ENCODE measurements around the gene TAF1C. TPM values are rescaled to one million over a fixed set of nuclear protein-coding genes. Genes with fewer than 3 reads are reported as not detected.

The TAF1C gene
- total and polyA plus RNA-seq, 2 of the 8 experiments (the other 6 are each of a cell fraction or from before 2014, with no cell fraction given) = 44.6 to 63.8 TPM

DNA sequence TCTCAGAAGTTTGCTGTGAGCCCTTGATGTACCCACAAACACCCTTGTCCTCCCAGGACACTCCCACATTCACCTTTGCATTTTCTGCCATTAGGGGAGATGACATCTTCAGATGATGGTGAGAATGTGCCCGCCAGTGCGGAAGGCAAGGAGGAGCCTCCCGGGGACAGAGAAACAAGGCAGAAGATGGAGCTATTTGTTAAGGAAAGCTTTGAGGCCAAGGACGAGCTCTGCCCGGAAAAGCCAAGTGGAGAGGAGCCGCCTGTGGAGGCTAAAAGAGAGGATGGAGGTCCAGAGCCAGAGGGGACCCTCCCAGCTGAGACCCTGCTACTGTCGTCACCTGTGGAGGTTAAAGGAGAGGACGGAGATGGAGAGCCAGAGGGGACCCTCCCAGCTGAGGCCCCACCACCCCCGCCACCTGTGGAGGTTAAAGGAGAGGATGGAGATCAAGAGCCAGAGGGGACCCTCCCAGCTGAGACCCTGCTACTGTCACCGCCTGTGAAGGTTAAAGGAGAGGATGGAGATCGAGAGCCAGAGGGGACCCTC lies 17.0 kb downstream of the TAF1C start (continued):
- TF ChIP-seq, protein P1, sequence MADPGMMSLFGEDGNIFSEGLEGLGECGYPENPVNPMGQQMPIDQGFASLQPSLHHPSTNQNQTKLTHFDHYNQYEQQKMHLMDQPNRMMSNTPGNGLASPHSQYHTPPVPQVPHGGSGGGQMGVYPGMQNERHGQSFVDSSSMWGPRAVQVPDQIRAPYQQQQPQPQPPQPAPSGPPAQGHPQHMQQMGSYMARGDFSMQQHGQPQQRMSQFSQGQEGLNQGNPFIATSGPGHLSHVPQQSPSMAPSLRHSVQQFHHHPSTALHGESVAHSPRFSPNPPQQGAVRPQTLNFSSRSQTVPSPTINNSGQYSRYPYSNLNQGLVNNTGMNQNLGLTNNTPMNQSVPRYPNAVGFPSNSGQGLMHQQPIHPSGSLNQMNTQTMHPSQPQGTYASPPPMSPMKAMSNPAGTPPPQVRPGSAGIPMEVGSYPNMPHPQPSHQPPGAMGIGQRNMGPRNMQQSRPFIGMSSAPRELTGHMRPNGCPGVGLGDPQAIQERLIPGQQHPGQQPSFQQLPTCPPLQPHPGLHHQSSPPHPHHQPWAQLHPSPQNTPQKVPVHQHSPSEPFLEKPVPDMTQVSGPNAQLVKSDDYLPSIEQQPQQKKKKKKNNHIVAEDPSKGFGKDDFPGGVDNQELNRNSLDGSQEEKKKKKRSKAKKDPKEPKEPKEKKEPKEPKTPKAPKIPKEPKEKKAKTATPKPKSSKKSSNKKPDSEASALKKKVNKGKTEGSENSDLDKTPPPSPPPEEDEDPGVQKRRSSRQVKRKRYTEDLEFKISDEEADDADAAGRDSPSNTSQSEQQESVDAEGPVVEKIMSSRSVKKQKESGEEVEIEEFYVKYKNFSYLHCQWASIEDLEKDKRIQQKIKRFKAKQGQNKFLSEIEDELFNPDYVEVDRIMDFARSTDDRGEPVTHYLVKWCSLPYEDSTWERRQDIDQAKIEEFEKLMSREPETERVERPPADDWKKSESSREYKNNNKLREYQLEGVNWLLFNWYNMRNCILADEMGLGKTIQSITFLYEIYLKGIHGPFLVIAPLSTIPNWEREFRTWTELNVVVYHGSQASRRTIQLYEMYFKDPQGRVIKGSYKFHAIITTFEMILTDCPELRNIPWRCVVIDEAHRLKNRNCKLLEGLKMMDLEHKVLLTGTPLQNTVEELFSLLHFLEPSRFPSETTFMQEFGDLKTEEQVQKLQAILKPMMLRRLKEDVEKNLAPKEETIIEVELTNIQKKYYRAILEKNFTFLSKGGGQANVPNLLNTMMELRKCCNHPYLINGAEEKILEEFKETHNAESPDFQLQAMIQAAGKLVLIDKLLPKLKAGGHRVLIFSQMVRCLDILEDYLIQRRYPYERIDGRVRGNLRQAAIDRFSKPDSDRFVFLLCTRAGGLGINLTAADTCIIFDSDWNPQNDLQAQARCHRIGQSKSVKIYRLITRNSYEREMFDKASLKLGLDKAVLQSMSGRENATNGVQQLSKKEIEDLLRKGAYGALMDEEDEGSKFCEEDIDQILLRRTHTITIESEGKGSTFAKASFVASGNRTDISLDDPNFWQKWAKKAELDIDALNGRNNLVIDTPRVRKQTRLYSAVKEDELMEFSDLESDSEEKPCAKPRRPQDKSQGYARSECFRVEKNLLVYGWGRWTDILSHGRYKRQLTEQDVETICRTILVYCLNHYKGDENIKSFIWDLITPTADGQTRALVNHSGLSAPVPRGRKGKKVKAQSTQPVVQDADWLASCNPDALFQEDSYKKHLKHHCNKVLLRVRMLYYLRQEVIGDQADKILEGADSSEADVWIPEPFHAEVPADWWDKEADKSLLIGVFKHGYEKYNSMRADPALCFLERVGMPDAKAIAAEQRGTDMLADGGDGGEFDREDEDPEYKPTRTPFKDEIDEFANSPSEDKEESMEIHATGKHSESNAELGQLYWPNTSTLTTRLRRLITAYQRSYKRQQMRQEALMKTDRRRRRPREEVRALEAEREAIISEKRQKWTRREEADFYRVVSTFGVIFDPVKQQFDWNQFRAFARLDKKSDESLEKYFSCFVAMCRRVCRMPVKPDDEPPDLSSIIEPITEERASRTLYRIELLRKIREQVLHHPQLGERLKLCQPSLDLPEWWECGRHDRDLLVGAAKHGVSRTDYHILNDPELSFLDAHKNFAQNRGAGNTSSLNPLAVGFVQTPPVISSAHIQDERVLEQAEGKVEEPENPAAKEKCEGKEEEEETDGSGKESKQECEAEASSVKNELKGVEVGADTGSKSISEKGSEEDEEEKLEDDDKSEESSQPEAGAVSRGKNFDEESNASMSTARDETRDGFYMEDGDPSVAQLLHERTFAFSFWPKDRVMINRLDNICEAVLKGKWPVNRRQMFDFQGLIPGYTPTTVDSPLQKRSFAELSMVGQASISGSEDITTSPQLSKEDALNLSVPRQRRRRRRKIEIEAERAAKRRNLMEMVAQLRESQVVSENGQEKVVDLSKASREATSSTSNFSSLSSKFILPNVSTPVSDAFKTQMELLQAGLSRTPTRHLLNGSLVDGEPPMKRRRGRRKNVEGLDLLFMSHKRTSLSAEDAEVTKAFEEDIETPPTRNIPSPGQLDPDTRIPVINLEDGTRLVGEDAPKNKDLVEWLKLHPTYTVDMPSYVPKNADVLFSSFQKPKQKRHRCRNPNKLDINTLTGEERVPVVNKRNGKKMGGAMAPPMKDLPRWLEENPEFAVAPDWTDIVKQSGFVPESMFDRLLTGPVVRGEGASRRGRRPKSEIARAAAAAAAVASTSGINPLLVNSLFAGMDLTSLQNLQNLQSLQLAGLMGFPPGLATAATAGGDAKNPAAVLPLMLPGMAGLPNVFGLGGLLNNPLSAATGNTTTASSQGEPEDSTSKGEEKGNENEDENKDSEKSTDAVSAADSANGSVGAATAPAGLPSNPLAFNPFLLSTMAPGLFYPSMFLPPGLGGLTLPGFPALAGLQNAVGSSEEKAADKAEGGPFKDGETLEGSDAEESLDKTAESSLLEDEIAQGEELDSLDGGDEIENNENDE (IDR thresholded peaks at IDR 0.05; ENCODE audit: insufficient replicate concordance, low read length) = no peak
- TF ChIP-seq CHD2 (IDR thresholded peaks at IDR 0.05; ENCODE audit: low read length) (no peak), GTF2F1 (IDR thresholded peaks at IDR 0.05; ENCODE audit: borderline replicate concordance, low read depth, low read length) (no peak), TAF1 (IDR thresholded peaks at IDR 0.05; ENCODE audit: low read depth, low read length) (no peak), BCL11A (IDR thresholded peaks at IDR 0.05; ENCODE audit: low read depth in 2 of 2, low read length in 2 of 2) (no peak), RFX5 (IDR thresholded peaks at IDR 0.05; ENCODE audit: borderline replicate concordance, low read depth, low read length) (no peak), FOSL1 (IDR thresholded peaks at IDR 0.05; ENCODE audit: insufficient read depth, low read depth, low read length) (no peak), CBX5 (IDR thresholded peaks at IDR 0.05; ENCODE audit: low read depth, low read length) (no peak), CREB1 (IDR thresholded peaks at IDR 0.05) (no peak)
- TF ChIP-seq, protein P2, sequence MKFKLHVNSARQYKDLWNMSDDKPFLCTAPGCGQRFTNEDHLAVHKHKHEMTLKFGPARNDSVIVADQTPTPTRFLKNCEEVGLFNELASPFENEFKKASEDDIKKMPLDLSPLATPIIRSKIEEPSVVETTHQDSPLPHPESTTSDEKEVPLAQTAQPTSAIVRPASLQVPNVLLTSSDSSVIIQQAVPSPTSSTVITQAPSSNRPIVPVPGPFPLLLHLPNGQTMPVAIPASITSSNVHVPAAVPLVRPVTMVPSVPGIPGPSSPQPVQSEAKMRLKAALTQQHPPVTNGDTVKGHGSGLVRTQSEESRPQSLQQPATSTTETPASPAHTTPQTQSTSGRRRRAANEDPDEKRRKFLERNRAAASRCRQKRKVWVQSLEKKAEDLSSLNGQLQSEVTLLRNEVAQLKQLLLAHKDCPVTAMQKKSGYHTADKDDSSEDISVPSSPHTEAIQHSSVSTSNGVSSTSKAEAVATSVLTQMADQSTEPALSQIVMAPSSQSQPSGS (IDR thresholded peaks at IDR 0.05; ENCODE audit: low read length) = no peak
